ENCODE results near the gene GAS6. TPM values are rescaled to one million over a fixed set of nuclear protein-coding genes. Genes with fewer than 3 reads are reported as not detected.

Gene GAS6
- total RNA-seq, 1 donor: 33.3 TPM

- TF ChIP-seq, protein P1, sequence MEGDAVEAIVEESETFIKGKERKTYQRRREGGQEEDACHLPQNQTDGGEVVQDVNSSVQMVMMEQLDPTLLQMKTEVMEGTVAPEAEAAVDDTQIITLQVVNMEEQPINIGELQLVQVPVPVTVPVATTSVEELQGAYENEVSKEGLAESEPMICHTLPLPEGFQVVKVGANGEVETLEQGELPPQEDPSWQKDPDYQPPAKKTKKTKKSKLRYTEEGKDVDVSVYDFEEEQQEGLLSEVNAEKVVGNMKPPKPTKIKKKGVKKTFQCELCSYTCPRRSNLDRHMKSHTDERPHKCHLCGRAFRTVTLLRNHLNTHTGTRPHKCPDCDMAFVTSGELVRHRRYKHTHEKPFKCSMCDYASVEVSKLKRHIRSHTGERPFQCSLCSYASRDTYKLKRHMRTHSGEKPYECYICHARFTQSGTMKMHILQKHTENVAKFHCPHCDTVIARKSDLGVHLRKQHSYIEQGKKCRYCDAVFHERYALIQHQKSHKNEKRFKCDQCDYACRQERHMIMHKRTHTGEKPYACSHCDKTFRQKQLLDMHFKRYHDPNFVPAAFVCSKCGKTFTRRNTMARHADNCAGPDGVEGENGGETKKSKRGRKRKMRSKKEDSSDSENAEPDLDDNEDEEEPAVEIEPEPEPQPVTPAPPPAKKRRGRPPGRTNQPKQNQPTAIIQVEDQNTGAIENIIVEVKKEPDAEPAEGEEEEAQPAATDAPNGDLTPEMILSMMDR (IDR thresholded peaks at IDR 0.05; ENCODE audit: insufficient read depth, low read length): no peak
- H3K4me3 ChIP-seq (ENCODE audit: low read depth, low read length): no peak overlapping the region
- no peak for DNase-seq (ENCODE audit: low read depth)
Observed at GRCh38 chr13:113855012-113855921, 8.6 kb downstream of the GAS6 start.

DNA sequence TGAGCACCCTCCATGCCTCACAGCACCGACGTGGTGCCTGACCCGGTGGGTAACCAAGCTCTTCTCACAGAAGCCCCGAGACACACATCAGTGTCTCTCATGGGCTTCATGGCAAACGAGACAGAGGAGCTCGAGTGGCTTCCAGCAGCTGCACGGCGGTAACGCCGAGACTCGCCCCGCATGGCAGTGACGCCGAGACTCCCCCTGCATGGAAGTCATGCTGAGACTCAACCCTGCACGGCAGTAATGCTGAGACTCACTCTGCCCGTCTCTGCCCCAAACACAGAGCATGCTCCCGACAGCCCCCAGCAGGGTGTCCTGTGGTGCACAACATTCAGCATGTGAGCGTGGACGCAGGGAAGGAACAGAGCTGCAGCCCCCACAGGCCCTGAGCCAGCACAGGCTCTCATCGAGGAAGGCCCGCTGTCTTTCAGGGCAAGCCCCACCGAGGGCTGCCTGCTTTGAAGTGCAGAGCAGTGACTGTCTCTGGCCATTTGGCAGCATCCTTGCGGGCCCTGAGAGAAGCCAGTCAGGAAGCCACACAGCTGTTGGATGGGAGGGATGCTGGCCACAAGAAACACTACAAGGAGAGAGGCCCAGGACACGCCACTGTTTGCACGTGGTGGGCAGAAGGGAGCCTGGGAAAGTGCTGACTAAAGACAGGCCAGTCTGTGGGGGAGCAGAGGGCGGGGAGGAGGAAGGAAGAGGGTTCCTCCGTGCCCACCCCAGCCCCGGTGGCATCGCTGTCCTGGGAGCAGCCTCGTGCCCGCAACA, 9.5 kb downstream of the GAS6 start:
- H3K4me3 ChIP-seq (ENCODE audit: low read depth, low read length): no peak overlapping the region
- TF ChIP-seq, protein P1 (IDR thresholded peaks at IDR 0.05; ENCODE audit: insufficient read depth, low read length): no peak
- peak; percentile 30 for DNase-seq (ENCODE audit: low read depth)

- TF ChIP-seq, protein P1 (IDR thresholded peaks at IDR 0.05; ENCODE audit: insufficient read depth, low read length): no peak
- no peak overlapping the region for H3K4me3 ChIP-seq (ENCODE audit: low read depth, low read length)
- peak; percentile 68 for DNase-seq (ENCODE audit: low read depth)
Observed at GRCh38 chr13:113853518-113854237, 10.2 kb downstream of the GAS6 start.

GRCh38 chr13:113852536-113853517, 11.0 kb downstream of the GAS6 start:
- no peak overlapping the region for H3K4me3 ChIP-seq (ENCODE audit: low read depth, low read length)
- TF ChIP-seq, protein P1 (IDR thresholded peaks at IDR 0.05; ENCODE audit: insufficient read depth, low read length): no peak
- no peak for DNase-seq (ENCODE audit: low read depth)

DNA sequence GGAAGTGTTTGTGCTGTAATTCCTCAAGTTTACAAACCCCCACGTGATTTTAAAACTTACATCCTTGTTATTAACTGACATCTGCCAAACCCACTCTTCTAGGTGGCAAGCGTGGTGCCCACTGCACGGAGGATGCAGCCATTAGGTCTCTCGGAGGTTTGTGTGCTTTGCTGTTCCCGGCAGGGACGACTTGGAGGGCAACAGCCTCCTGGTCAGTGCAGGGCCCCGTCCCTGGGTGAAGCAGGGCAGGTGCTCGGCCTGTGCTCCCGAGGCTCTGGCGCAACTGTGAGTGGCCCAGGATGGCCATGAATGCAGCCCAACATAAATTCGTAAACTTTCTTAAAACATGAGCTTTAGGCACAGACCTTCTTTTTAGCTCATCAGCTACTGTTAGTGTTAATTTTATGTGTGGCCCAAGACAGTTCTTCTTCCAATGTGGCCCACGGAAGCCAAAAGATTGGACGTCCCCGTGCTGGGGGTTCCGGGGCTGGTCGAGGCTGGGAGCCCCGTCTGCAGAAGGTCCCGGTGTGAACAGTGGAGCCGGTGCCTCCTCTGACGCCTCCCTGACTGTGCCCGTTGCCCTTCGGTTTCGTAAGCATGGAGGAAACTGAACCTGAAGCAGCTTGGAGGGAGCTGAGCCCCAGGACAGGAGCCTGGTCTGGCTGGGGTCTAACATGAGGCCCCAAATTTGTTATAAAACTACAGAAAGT, 11.9 kb downstream of the GAS6 start:
- DNase-seq (ENCODE audit: low read depth): no peak
- TF ChIP-seq, protein P1 (IDR thresholded peaks at IDR 0.05; ENCODE audit: insufficient read depth, low read length): no peak
- H3K4me3 ChIP-seq (ENCODE audit: low read depth, low read length): no peak overlapping the region
